A549 (cell line): ENCODE measurements around the gene ACVR1. TPM values are rescaled to one million over a fixed set of nuclear protein-coding genes. Genes with fewer than 3 reads are reported as not detected.

Experiments
- ATAC-seq, 2 experiments: fragments of 200-7000 bp in 1 of 2; fragments of >200 bp in 1 of 2; cut with Nextera tagmentation in 1 of 2; cut with Tn5 transposase in 1 of 2; 3 replicates each; pipeline versions ENCODE4 v1.8.0 to v1.9.1; 2018 to 2020; ENCODE audit warnings: mild to moderate bottlenecking in 1 of 2, moderate library complexity in 1 of 2
- CTCF ChIA-PET: fragments of 300-600 bp; sonication (Branson Sonifier 250); formaldehyde crosslinking; extraction: SDS; loops from one replicate; lab custom pipeline; 2021; ENCODE audit warnings: antibody characterized with exemption, inconsistent platforms; lab: Yijun Ruan, JAX
- POLR2A ChIA-PET: fragments of 350-600 bp; formaldehyde crosslinking; extraction: SDS; loops from one replicate; lab custom pipeline; 2021; ENCODE audit warnings: antibody characterized with exemption, inconsistent platforms; lab: Yijun Ruan, JAX
- DNase-seq, 2 experiments: peaks; one replicate each; pipeline versions ENCODE4 v3.0.0 to v3.0.0-alpha.2; 2011 to 2016; ENCODE audit warnings: low read depth in 1 of 2, low spot score in 1 of 2
- FAIRE-seq: peaks from 2 replicates; lab custom pipeline; 2011; peaks lifted over from hg19 to GRCh38; lab: Jason Lieb, UNC
- H3K27ac ChIP-seq, 2 experiments: fragments of >200 bp; sonication (Bioruptor Twin); formaldehyde crosslinking; 3 replicates each; pipeline ENCODE4 v1.5.1; 2016 to 2017
- H3K4me1 ChIP-seq: fragments of >200 bp; sonication (Bioruptor Twin); formaldehyde crosslinking; 3 replicates; pipeline ENCODE4 v1.6.1; 2016
- H3K4me2 ChIP-seq: fragments of >200 bp; sonication (Bioruptor Twin); formaldehyde crosslinking; 3 replicates; pipeline ENCODE4 v1.6.1; 2016
- H3K4me3 ChIP-seq: fragments of >200 bp; sonication (Bioruptor Twin); formaldehyde crosslinking; 3 replicates; pipeline ENCODE4 v1.5.1; 2016
- H3K9me3 ChIP-seq: fragments of >200 bp; sonication (Bioruptor Twin); formaldehyde crosslinking; 3 replicates; pipeline ENCODE4 v1.6.1; 2016
- ATOH8 ChIP-seq: fragments of 250-450 bp; sonication (Bioruptor Pico); IDR thresholded peaks from 2 replicates; pipeline ENCODE4 v1.5.0; 2020; ENCODE audit warnings: low read depth, mild to moderate bottlenecking, moderate library complexity
- CBX2 ChIP-seq: fragments of 200-600 bp; sonication (generic); IDR thresholded peaks from 2 replicates; pipeline ENCODE4 v1.6.1; 2016; ENCODE audit warnings: low read depth, mild to moderate bottlenecking, borderline replicate concordance
- CHD4 ChIP-seq: fragments of 200-600 bp; sonication (generic); IDR thresholded peaks from 2 replicates; pipeline ENCODE4 v1.6.1; 2016; ENCODE audit warnings: antibody characterized with exemption, mild to moderate bottlenecking, borderline replicate concordance
- EHF ChIP-seq: fragments of 250-450 bp; sonication (Bioruptor Pico); IDR thresholded peaks from 2 replicates; pipeline ENCODE4 v1.5.0; 2020; ENCODE audit warnings: mild to moderate bottlenecking
- EP300 ChIP-seq, 2 experiments: fragments of >200 bp; sonication (Bioruptor Twin); formaldehyde crosslinking; IDR thresholded peaks; 2 replicates in 1 of 2; 3 replicates in 1 of 2; pipeline ENCODE4 v1.6.1; 2016 to 2017
- FOSL2 ChIP-seq, 2 experiments: fragments of 450-650 bp in 1 of 2; fragments of >200 bp in 1 of 2; sonication (Bioruptor Twin) in 1 of 2; formaldehyde crosslinking; IDR thresholded peaks; 2 replicates each; pipeline versions ENCODE4 v1.5.0 to v1.6.1; 2016 to 2020; ENCODE audit warnings: mild to moderate bottlenecking in 1 of 2, moderate library complexity in 1 of 2
- FOXS1 ChIP-seq: fragments of 250-450 bp; sonication (Bioruptor Pico); IDR thresholded peaks from 2 replicates; pipeline ENCODE4 v1.5.0; 2020; ENCODE audit warnings: mild to moderate bottlenecking, moderate library complexity
- GATA3 ChIP-seq: IDR thresholded peaks from 2 replicates; pipeline ENCODE4 v1.6.1; 2012; ENCODE audit warnings: borderline replicate concordance
- HDAC2 ChIP-seq: fragments of 200-600 bp; sonication (generic); IDR thresholded peaks from 2 replicates; pipeline ENCODE4 v1.6.1; 2016
- HOXA7 ChIP-seq: fragments of 250-450 bp; sonication (Bioruptor Pico); IDR thresholded peaks from 2 replicates; pipeline ENCODE4 v1.5.0; 2020; ENCODE audit warnings: mild to moderate bottlenecking, moderate library complexity
- HOXB13 ChIP-seq: fragments of 250-450 bp; sonication (Bioruptor Pico); IDR thresholded peaks from 2 replicates; pipeline ENCODE4 v1.5.0; 2020; ENCODE audit warnings: low read depth, mild to moderate bottlenecking, moderate library complexity
- HOXB5 ChIP-seq: fragments of 250-450 bp; sonication (Bioruptor Pico); IDR thresholded peaks from 2 replicates; pipeline ENCODE4 v1.5.0; 2020; ENCODE audit warnings: mild to moderate bottlenecking, moderate library complexity
- JUNB ChIP-seq: fragments of >200 bp; sonication (Bioruptor Twin); formaldehyde crosslinking; IDR thresholded peaks from 2 replicates; pipeline ENCODE4 v1.6.1; 2016
- MYC ChIP-seq: IDR thresholded peaks from 2 replicates; pipeline ENCODE4 v1.6.1; 2012; ENCODE audit warnings: mild to moderate bottlenecking, inconsistent platforms, low read length, improper control_type of control experiment, borderline replicate concordance
- NR3C1 ChIP-seq: fragments of >200 bp; sonication (Bioruptor Twin); formaldehyde crosslinking; IDR thresholded peaks from 3 replicates; pipeline ENCODE4 v1.6.1; 2017
- RAD21 ChIP-seq, 2 experiments: fragments of >200 bp in 1 of 2; sonication (Bioruptor Twin) in 1 of 2; formaldehyde crosslinking in 1 of 2; IDR thresholded peaks in 1 of 2; conservative IDR thresholded peaks in 1 of 2; 2 replicates in 1 of 2; 3 replicates in 1 of 2; pipeline ENCODE4 v1.6.1; 2012 to 2018; ENCODE audit warnings: inconsistent platforms in 1 of 2
- RARB ChIP-seq: fragments of 250-450 bp; sonication (Bioruptor Pico); IDR thresholded peaks from 2 replicates; pipeline ENCODE4 v1.8.0; 2021; ENCODE audit warnings: mild to moderate bottlenecking, moderate library complexity
- RFX5 ChIP-seq: fragments of 450-650 bp; IDR thresholded peaks from 2 replicates; pipeline ENCODE4 v1.7.1; 2014; ENCODE audit warnings: antibody characterized with exemption, mild to moderate bottlenecking, moderate library complexity
- RNF2 ChIP-seq: fragments of 200-600 bp; sonication (generic); IDR thresholded peaks from 2 replicates; pipeline ENCODE4 v1.6.1; 2016; ENCODE audit warnings: low read depth, mild to moderate bottlenecking, antibody characterized with exemption, moderate library complexity, borderline replicate concordance
- SREBF2 ChIP-seq: fragments of 450-650 bp; IDR thresholded peaks from 2 replicates; pipeline ENCODE4 v1.6.1; 2014; ENCODE audit warnings: mild to moderate bottlenecking, moderate library complexity
- TP53 ChIP-seq: fragments of 250-450 bp; sonication (Bioruptor Pico); IDR thresholded peaks from 2 replicates; pipeline ENCODE4 v1.5.0; 2021; ENCODE audit warnings: mild to moderate bottlenecking, moderate library complexity
- USF2 ChIP-seq: fragments of 450-650 bp; IDR thresholded peaks from 2 replicates; pipeline ENCODE4 v1.6.1; 2014; ENCODE audit warnings: antibody characterized with exemption
- ZC3H11A ChIP-seq: fragments of 450-650 bp; IDR thresholded peaks from 2 replicates; pipeline ENCODE4 v1.6.1; 2014; ENCODE audit warnings: antibody characterized with exemption, mild to moderate bottlenecking
- WGBS: methylation state at CpG from one replicate; pipeline ENCODE4 v1.1.6; 2017; ENCODE audit errors: missing lambda C conversion rate; 5-methylcytosine and 5-hydroxymethylcytosine counted together
- polyA plus RNA-seq, 4 experiments: library from polyadenylated mRNA; depleted of rRNA in 3 of 4; stranded (reverse); fragments of >200 nt; fragmentation: RNase III in 1 of 4; extraction: RNeasy Plus Mini Kit Qiagen cat#74134 plus additional on column Dnase treatment in 1 of 4; gene quantifications; 2 replicates in 3 of 4; 3 replicates in 1 of 4; pipeline ENCODE4 v1.2.3, GENCODE V29; 2011 to 2017
- TF ChIP-seq, protein P1 (sequence below): fragments of 150-350 bp; IDR thresholded peaks from 2 replicates; pipeline ENCODE4 v1.6.1; 2014; ENCODE audit warnings: low read depth, mild to moderate bottlenecking, low read length

ACVR1 gene
- polyA plus RNA-seq, 2 of the 4 experiments (the other 2 are of a cell fraction): 14.6 to 21.6 TPM

- 87% methylated on average over 5 of the region's 5 CpGs for WGBS
- FAIRE-seq (no peak), DNase-seq (no peak), ATAC-seq (no peak)
- TF ChIP-seq TP53 (CRISPR knock-in tag) (no peak), CBX2 (no peak), EP300 (IDR thresholded peaks at IDR 0.05) (no peak), CHD4 (no peak), RNF2 (no peak), FOXS1 (CRISPR knock-in tag) (no peak), RAD21 (conservative IDR thresholded peaks at IDR 0.05 in 1 of 2, IDR thresholded peaks at IDR 0.05 in 1 of 2) (no peak), JUNB (no peak), FOSL2 (IDR thresholded peaks at IDR 0.05) (no peak), FOSL2 (CRISPR knock-in tag; IDR thresholded peaks at IDR 0.05) (no peak), EHF (CRISPR knock-in tag) (no peak), HDAC2 (no peak), RFX5 (no peak), HOXA7 (CRISPR knock-in tag) (no peak), ATOH8 (no peak), ZC3H11A (no peak), SREBF2 (no peak), HOXB5 (CRISPR knock-in tag) (no peak)
- TF ChIP-seq, protein P1, sequence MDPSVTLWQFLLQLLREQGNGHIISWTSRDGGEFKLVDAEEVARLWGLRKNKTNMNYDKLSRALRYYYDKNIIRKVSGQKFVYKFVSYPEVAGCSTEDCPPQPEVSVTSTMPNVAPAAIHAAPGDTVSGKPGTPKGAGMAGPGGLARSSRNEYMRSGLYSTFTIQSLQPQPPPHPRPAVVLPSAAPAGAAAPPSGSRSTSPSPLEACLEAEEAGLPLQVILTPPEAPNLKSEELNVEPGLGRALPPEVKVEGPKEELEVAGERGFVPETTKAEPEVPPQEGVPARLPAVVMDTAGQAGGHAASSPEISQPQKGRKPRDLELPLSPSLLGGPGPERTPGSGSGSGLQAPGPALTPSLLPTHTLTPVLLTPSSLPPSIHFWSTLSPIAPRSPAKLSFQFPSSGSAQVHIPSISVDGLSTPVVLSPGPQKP: no peak
- no peaks in the 10 kb centered on the region for H3K9me3 ChIP-seq
- H3K27ac ChIP-seq: no peak overlapping the region; a peak in 1 of 6 replicates
- peak overlapping the region; percentile 79; the same call in 2 of the 3 replicates for H3K4me2 ChIP-seq
- peaks cover 56% of the 10 kb centered on the region for H3K4me1 ChIP-seq
- ChIA-PET POLR2A (interaction anchor here (1.1 kb wide), 1 partner anchor 89 kb away, joined by 6 read pairs; the partner anchor contains the start of gene ACVR1), CTCF (interaction anchor here (0.6 to 1.3 kb wide), 4 partner anchors 9 to 1656 kb away, joined by 3 to 4 read pairs (median 4); no protein-coding TSS in a partner anchor)
- no peak overlapping the region for H3K4me3 ChIP-seq
Measured at GRCh38 chr2:157786663-157787363, 89.3 kb downstream of the ACVR1 start.

DNA sequence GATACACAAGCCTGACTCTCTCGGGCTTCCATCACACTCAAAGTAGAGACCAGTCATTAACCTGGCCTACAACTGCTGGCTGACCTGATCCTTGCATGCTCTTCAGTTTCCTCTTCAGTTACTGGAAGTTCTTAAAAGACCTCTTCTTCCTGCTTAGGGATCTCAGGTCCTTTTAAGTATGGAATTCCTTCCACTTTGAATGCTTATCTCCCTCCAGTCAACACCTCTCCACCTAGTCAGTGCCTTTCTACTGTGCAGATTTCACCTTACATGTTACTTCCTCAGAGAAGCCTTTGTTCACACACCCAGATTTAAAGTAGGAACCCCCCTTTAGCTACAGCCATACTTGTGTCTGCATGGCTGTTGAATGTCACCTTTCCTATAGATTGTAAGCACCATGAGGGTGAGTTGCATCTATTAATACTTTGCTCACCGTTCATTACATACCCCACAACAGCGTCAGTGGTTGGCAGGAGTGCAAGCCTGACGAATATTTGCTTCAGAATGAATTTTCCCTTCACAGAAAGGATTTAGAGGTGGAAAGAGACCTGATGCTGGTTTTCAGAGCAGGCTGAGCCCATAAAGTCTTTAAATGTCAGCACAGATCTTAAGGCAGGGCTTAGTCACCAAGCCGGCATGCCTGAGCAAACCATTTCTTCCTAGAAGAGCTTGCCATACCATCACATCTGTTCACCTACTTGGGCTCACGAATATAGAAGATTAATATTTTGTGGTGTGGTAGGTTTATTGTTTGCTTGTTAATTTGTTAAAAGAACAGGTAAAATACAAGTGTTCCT is 90.1 kb downstream of the ACVR1 start:
- Histone ChIP-seq H3K27ac (peak overlapping the region; percentile 9 to 21; a peak in 2 of 6 replicates), H3K9me3 (no peaks in the 10 kb centered on the region), H3K4me3 (no peak overlapping the region), H3K4me1 (peaks cover 56% of the 10 kb centered on the region), H3K4me2 (peak overlapping the region; percentile 79)
- 91% methylated on average over 6 of the region's 6 CpGs for WGBS
- DNase-seq (no peak), ATAC-seq (no peak), FAIRE-seq (no peak)
- POLR2A ChIA-PET: interaction anchor here (1.1 to 2.8 kb wide), 2 partner anchors 90 kb away, joined by 6 to 17 read pairs; partner anchors contain the start of gene ACVR1
- TF ChIP-seq JUNB (no peak), ATOH8 (no peak), RFX5 (no peak), USF2 (no peak), TP53 (CRISPR knock-in tag) (no peak), RARB (no peak), MYC (no peak), EP300 (IDR thresholded peaks at IDR 0.05) (no peak), HOXB13 (CRISPR knock-in tag) (no peak), GATA3 (no peak), NR3C1 (no peak)
- CTCF ChIA-PET: interaction anchor here (1.2 to 1.7 kb wide), 2 partner anchors 8 to 106 kb away, joined by 4 read pairs; no protein-coding TSS in a partner anchor
